T-cell (primary cell): ENCODE data around the gene RTRAF. TPM values are rescaled to one million over a fixed set of nuclear protein-coding genes. Genes with fewer than 3 reads are reported as not detected.

Source experiments
- ATAC-seq, 4 experiments: fragments of 200-7000 bp in 3 of 4; fragments of 150-1000 bp in 1 of 4; cut with Tn5 transposase; replicated peaks in 1 of 4; 1 replicate in 3 of 4; 2 replicates in 1 of 4; pipeline ENCODE4 v1.10.0; 2021; ENCODE audit warnings: moderate library complexity in 3 of 4, mild to moderate bottlenecking in 2 of 4, moderate number of reproducible peaks in 1 of 4
- CTCF ChIA-PET, 2 donors: fragments of 300-600 bp; sonication (Branson Sonifier 250); formaldehyde crosslinking; loops; one replicate each; lab custom pipeline; 2022; ENCODE audit warnings: antibody characterized with exemption in 2 of 2; lab: Charles Lee
- POLR2A ChIA-PET, 2 donors: fragments of 300-600 bp; sonication (Branson Sonifier 250); formaldehyde crosslinking; loops; one replicate each; lab custom pipeline; 2022; ENCODE audit warnings: antibody characterized with exemption in 2 of 2; lab: Charles Lee
- DNase-seq, 35 experiments: peaks; one replicate each; pipeline versions ENCODE4 v3.0.0 to v3.0.0-alpha.2; 2013 to 2023
- H3K27ac ChIP-seq: one replicate; pipeline ENCODE4 v1.5.1; 2013; ENCODE audit warnings: low read length
- H3K27me3 ChIP-seq, 2 experiments: replicated peaks in 1 of 2; 1 replicate in 1 of 2; 2 replicates in 1 of 2; pipeline versions ENCODE4 v1.6.1 to v1.7.0; 2013; ENCODE audit warnings: low read length in 1 of 2, mixed read lengths in 1 of 2; ENCODE audit not compliant: control insufficient read depth in 2 of 2, insufficient read depth in 2 of 2; ENCODE audit errors: extremely low read depth in 1 of 2
- H3K36me3 ChIP-seq, 2 donors: 1 replicate in 1 of 2; 2 replicates in 1 of 2; pipeline versions ENCODE4 v1.6.1 to v1.7.0; 2013; ENCODE audit warnings: low read length in 1 of 2; ENCODE audit not compliant: control insufficient read depth in 2 of 2, insufficient read depth in 1 of 2; ENCODE audit errors: extremely low read depth in 1 of 2
- H3K4me1 ChIP-seq, 2 experiments: 1 replicate in 1 of 2; 2 replicates in 1 of 2; pipeline versions ENCODE4 v1.6.1 to v1.7.0; 2013; ENCODE audit warnings: low read length in 2 of 2, mixed read lengths in 1 of 2; ENCODE audit not compliant: insufficient read depth in 2 of 2, control insufficient read depth in 1 of 2; ENCODE audit errors: extremely low read depth in 1 of 2
- H3K4me3 ChIP-seq, 2 donors: 1 replicate in 1 of 2; 2 replicates in 1 of 2; pipeline versions ENCODE4 v1.5.1 to v1.7.0; 2013; ENCODE audit warnings: mild to moderate bottlenecking in 2 of 2, low read length in 1 of 2, moderate library complexity in 1 of 2; ENCODE audit not compliant: control insufficient read depth in 1 of 2; ENCODE audit errors: extremely low read depth in 1 of 2
- H3K9me3 ChIP-seq: 2 replicates; pipeline ENCODE4 v1.7.0; 2013
- H3K27ac Mint-ChIP-seq, 2 donors: one replicate each; pipeline ENCODE4 v1.8.0; 2020 to 2021; ENCODE audit warnings: mild to moderate bottlenecking in 2 of 2, mixed read lengths in 2 of 2
- H3K27me3 Mint-ChIP-seq, 2 donors: one replicate each; pipeline ENCODE4 v1.8.0; 2021 to 2022; ENCODE audit warnings: mixed read lengths in 2 of 2
- H3K36me3 Mint-ChIP-seq: one replicate; pipeline ENCODE4 v1.8.0; 2021; ENCODE audit warnings: mixed read lengths
- H3K4me1 Mint-ChIP-seq, 3 donors: one replicate each; pipeline ENCODE4 v1.8.0; 2020 to 2022; ENCODE audit warnings: mixed read lengths in 3 of 3, mild to moderate bottlenecking in 1 of 3
- H3K4me3 Mint-ChIP-seq, 3 donors: one replicate each; pipeline ENCODE4 v1.8.0; 2020 to 2022; ENCODE audit warnings: mild to moderate bottlenecking in 3 of 3, mixed read lengths in 3 of 3, moderate library complexity in 3 of 3
- H3K9me3 Mint-ChIP-seq, 3 donors: one replicate each; pipeline ENCODE4 v1.8.0; 2020 to 2022; ENCODE audit warnings: mixed read lengths in 3 of 3
- WGBS: methylation state at CpG from one replicate; pipeline ENCODE4 v1.1.5; 2013; ENCODE audit warnings: missing lambda C conversion rate; ENCODE audit not compliant: insufficient coverage; 5-methylcytosine and 5-hydroxymethylcytosine counted together
- total RNA-seq, 35 experiments: library from RNA in 6 of 35; stranded (reverse) in 6 of 35; fragments of 120-200 nt in 1 of 35; gene quantifications; one replicate each; pipeline versions ENCODE4 v1.2.1 to v1.2.4 and lab custom pipeline; 2013 to 2026

Gene RTRAF
- total RNA-seq, 5 donors from 2014 or later (not counting 1 experiment from before 2014, with no cell fraction given), result 97.4 to 139 (median 110) TPM

GRCh38 chr14:52012635-52013034 is 23.3 kb downstream of the RTRAF start:
- Histone ChIP-seq H3K36me3 (peaks cover 24 to 41% of the 10 kb centered on the region in 2 donors), H3K27me3 (peaks cover 0 to 3% of the 10 kb centered on the region in 2 experiments), H3K4me3 (no peak overlapping the region), H3K4me1 (no peaks in the 10 kb centered on the region), H3K9me3 (no peaks in the 10 kb centered on the region), H3K27ac (no peak overlapping the region)
- no peak overlapping the region for H3K27ac Mint-ChIP-seq
- peaks cover 0 to 10% (median 0%) of the 10 kb centered on the region in 3 donors for H3K4me1 Mint-ChIP-seq
- H3K36me3 Mint-ChIP-seq, result peaks cover 34% of the 10 kb centered on the region
- H3K27me3 Mint-ChIP-seq, result peaks cover 2 to 4% of the 10 kb centered on the region in 2 donors
- DNase-seq, result no peak
- 88% methylated on average over 4 of the region's 4 CpGs for WGBS
- no peaks in the 10 kb centered on the region for H3K9me3 Mint-ChIP-seq
- ATAC-seq, result no peak
- ChIA-PET CTCF (interaction anchor here in 1 of 2 donors (0.6 to 1.2 kb wide), 2 partner anchors 17 to 28 kb away, joined by 3 read pairs; no protein-coding TSS in a partner anchor), POLR2A (no interaction called here)
- no peak overlapping the region for H3K4me3 Mint-ChIP-seq

- WGBS, result 93% methylated on average over 3 of the region's 11 CpGs
- Histone ChIP-seq H3K4me1 (no peaks in the 10 kb centered on the region), H3K4me3 (no peak overlapping the region), H3K9me3 (no peaks in the 10 kb centered on the region), H3K36me3 (peaks cover 16 to 26% of the 10 kb centered on the region in 2 donors), H3K27ac (no peak overlapping the region), H3K27me3 (peaks cover 0 to 3% of the 10 kb centered on the region in 2 experiments)
- POLR2A ChIA-PET, result no interaction called here
- peaks cover 2 to 4% of the 10 kb centered on the region in 2 donors for H3K27me3 Mint-ChIP-seq
- CTCF ChIA-PET, result no interaction called here
- ATAC-seq, result peak in 2 of 4 experiments; percentile 19 to 37
- no peaks in the 10 kb centered on the region for H3K9me3 Mint-ChIP-seq
- no peak overlapping the region for H3K4me3 Mint-ChIP-seq
- peaks cover 24% of the 10 kb centered on the region for H3K36me3 Mint-ChIP-seq
- H3K27ac Mint-ChIP-seq, result no peak overlapping the region
- DNase-seq, result peak in 2 of 35 experiments; percentile 12 to 14
- peaks cover 0 to 10% (median 0%) of the 10 kb centered on the region in 3 donors for H3K4me1 Mint-ChIP-seq
These were observed 24.7 kb downstream of the RTRAF start for GRCh38 chr14:52013984-52014600.

DNA sequence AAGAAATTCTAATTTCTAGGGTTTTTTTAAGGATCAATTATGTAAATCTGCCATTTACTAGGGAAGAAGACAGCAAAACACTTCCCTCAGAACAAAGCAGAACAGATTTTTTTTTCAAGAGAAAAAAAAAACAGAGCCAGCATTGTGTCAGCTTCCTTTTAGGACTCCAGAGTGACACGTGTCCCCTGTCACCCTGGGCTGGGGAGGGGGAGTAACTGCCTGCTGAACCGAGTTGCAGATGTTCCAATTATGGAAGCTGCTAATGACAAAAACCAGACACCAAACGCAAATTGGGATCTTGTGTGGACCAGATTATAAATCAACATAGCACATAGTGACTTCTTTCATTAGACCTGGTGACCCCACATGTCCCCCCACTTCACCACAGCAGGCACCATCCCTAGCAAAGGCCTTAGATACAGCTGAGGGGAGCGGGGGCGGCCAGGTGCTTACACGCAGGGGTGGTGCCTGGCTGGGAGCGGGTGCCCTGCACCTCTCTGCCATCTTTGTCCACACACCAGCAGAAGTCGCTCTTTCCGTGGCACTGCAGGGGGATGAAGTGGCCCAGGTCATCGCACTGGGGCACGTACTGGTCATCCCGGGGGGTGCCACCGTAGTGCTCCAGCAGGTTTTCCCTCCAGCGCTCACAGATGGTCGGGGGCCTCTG is 25.4 kb downstream of the RTRAF start:
- DNase-seq, result no peak
- no peak overlapping the region for H3K4me3 ChIP-seq
- Mint-ChIP-seq H3K4me1 (peaks cover 1 to 11% (median 2%) of the 10 kb centered on the region in 3 donors), H3K9me3 (no peaks in the 10 kb centered on the region), H3K4me3 (no peak overlapping the region), H3K27me3 (peaks cover 2 to 4% of the 10 kb centered on the region in 2 donors), H3K27ac (peak overlapping the region in 1 of 2 donors; percentile 53), H3K36me3 (peaks cover 17% of the 10 kb centered on the region)
- no peak for ATAC-seq
- peaks cover 11 to 20% of the 10 kb centered on the region in 2 donors for H3K36me3 ChIP-seq
- ChIA-PET CTCF (interaction anchor here in 1 of 2 donors (1.1 kb wide), 1 partner anchor 8 kb away, joined by 3 read pairs; no protein-coding TSS in a partner anchor), POLR2A (no interaction called here)
- peaks cover 0 to 3% of the 10 kb centered on the region in 2 experiments for H3K27me3 ChIP-seq
- WGBS, result 91% methylated on average over 12 of the region's 15 CpGs
- no peak overlapping the region for H3K27ac ChIP-seq
- H3K4me1 ChIP-seq, result peaks cover under 1 to 3% of the 10 kb centered on the region in 2 experiments
- no peaks in the 10 kb centered on the region for H3K9me3 ChIP-seq

GRCh38 chr14:52015411-52016030 is 26.2 kb downstream of the RTRAF start:
- Mint-ChIP-seq H3K36me3 (peaks cover 16% of the 10 kb centered on the region), H3K4me3 (no peak overlapping the region)
- 96% methylated on average over 5 of the region's 8 CpGs for WGBS

DNA sequence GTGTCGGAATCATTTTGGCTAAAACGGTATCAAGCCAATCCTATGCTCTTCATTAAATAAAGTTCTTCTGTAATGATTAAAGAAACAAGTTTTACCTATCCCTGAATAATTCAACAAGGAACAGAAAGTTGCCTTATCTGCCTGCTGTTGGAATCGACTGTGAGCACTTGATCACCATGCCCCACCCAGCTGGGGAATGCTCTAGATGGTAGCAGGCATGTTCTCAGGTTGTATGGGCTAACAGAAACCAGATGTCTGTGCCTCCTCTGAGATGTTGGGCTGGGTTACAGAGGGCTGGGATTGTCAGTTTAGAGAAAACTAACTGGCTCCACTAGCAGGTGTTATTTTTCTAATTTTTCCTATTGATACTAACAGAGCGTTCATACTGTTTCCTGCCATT is 28.9 kb downstream of the RTRAF start:
- Histone ChIP-seq H3K27ac (no peak overlapping the region), H3K4me3 (no peak overlapping the region), H3K4me1 (peaks cover 10 to 14% of the 10 kb centered on the region in 2 experiments), H3K36me3 (no peaks in the 10 kb centered on the region), H3K27me3 (peaks cover 0 to 3% of the 10 kb centered on the region in 2 experiments), H3K9me3 (no peaks in the 10 kb centered on the region)
- Mint-ChIP-seq H3K4me3 (no peak overlapping the region), H3K27ac (no peak overlapping the region), H3K4me1 (peaks cover 23 to 45% (median 25%) of the 10 kb centered on the region in 3 donors), H3K27me3 (peaks cover 2 to 4% of the 10 kb centered on the region in 2 donors), H3K36me3 (no peaks in the 10 kb centered on the region), H3K9me3 (peaks cover 0 to 5% (median 0%) of the 10 kb centered on the region in 3 donors)
- ChIA-PET POLR2A (no interaction called here), CTCF (no interaction called here)
- no peak for DNase-seq
- WGBS, result no CpG with 5 or more reads among the region's 4 CpGs
- ATAC-seq, result no peak

More at GRCh38 chr14:52015411-52016030, 26.2 kb downstream of the RTRAF start:
- Histone ChIP-seq H3K9me3 (no peaks in the 10 kb centered on the region), H3K36me3 (peaks cover 7 to 13% of the 10 kb centered on the region in 2 donors), H3K4me1 (peaks cover 3 to 7% of the 10 kb centered on the region in 2 experiments), H3K27me3 (peaks cover 0 to 3% of the 10 kb centered on the region in 2 experiments), H3K27ac (no peak overlapping the region), H3K4me3 (no peak overlapping the region)
- Mint-ChIP-seq H3K4me1 (peaks cover 9 to 19% (median 9%) of the 10 kb centered on the region in 3 donors), H3K27me3 (peaks cover 2 to 4% of the 10 kb centered on the region in 2 donors), H3K9me3 (no peaks in the 10 kb centered on the region), H3K27ac (no peak overlapping the region)
- no peak for DNase-seq
- ATAC-seq, result no peak
- ChIA-PET CTCF (interaction anchor here (0.6 to 1.1 kb wide), 2 partner anchors 8 to 782 kb away, joined by 3 to 4 read pairs; no protein-coding TSS in a partner anchor), POLR2A (no interaction called here)

- CTCF ChIA-PET, result no interaction called here
- Mint-ChIP-seq H3K36me3 (no peaks in the 10 kb centered on the region), H3K27me3 (peaks cover 2 to 4% of the 10 kb centered on the region in 2 donors), H3K4me3 (no peak overlapping the region), H3K27ac (no peak overlapping the region), H3K9me3 (peaks cover 0 to 10% (median 0%) of the 10 kb centered on the region in 3 donors), H3K4me1 (peaks cover 23 to 44% (median 25%) of the 10 kb centered on the region in 3 donors)
- ATAC-seq (no peak), DNase-seq (no peak)
- Histone ChIP-seq H3K4me1 (peaks cover 10 to 14% of the 10 kb centered on the region in 2 experiments), H3K4me3 (no peak overlapping the region), H3K27me3 (peaks cover 0 to 3% of the 10 kb centered on the region in 2 experiments), H3K36me3 (no peaks in the 10 kb centered on the region), H3K27ac (no peak overlapping the region), H3K9me3 (no peaks in the 10 kb centered on the region)
- POLR2A ChIA-PET, result interaction anchor here in 1 of 2 donors (0.5 kb wide), 1 partner anchor 380 kb away, joined by 7 read pairs; no protein-coding TSS in a partner anchor
- WGBS, result 99% methylated on average over 7 of the region's 8 CpGs
These were observed 29.6 kb downstream of the RTRAF start for GRCh38 chr14:52018970-52019369.
